Gastroesophageal sphincter (tissue), 4 donors: Measurements from ENCODE around the gene SYTL3. TPM values are rescaled to one million over a fixed set of nuclear protein-coding genes. Genes with fewer than 3 reads are reported as not detected.

ENCODE experiments used
- ATAC-seq: fragments of 150-250 bp; one replicate; pipeline ENCODE4 v1.9.1; 2016; ENCODE audit warnings: mild to moderate bottlenecking, moderate library complexity
- H3K27ac ChIP-seq, 4 donors: fragments of 200-600 bp; sonication (generic) in 3 of 4; 1 replicate in 3 of 4; 2 replicates in 1 of 4; pipeline ENCODE4 v1.5.1; 2016 to 2019
- H3K27me3 ChIP-seq: fragments of 200-600 bp; sonication (generic); one replicate; pipeline ENCODE4 v1.5.1; 2019
- H3K36me3 ChIP-seq, 2 donors: fragments of 200-600 bp; sonication (generic); one replicate each; pipeline ENCODE4 v1.5.1; 2019; ENCODE audit warnings: control low read depth in 1 of 2
- H3K4me1 ChIP-seq, 3 donors: fragments of 200-600 bp; sonication (generic); 1 replicate in 2 of 3; 2 replicates in 1 of 3; pipeline ENCODE4 v1.5.1; 2016 to 2019; ENCODE audit warnings: control low read depth in 2 of 3
- H3K4me3 ChIP-seq, 2 donors: fragments of 200-600 bp; sonication (generic); one replicate each; pipeline ENCODE4 v1.5.1; 2019; ENCODE audit warnings: mild to moderate bottlenecking in 1 of 2, moderate library complexity in 1 of 2
- H3K9me3 ChIP-seq, 3 donors: fragments of 200-600 bp; sonication (generic); one replicate each; pipeline ENCODE4 v1.5.1; 2017 to 2019; ENCODE audit warnings: control low read depth in 2 of 3
- EP300 ChIP-seq: sonication (generic); formaldehyde crosslinking; IDR thresholded peaks from one replicate; pipeline ENCODE4 v1.6.1; 2017; ENCODE audit warnings: antibody characterized with exemption, mild to moderate bottlenecking
- POLR2A ChIP-seq, 2 donors: fragments of 450-650 bp; IDR thresholded peaks; one replicate each; pipeline ENCODE4 v1.6.1; 2017; ENCODE audit warnings: antibody characterized with exemption in 2 of 2, mild to moderate bottlenecking in 2 of 2, moderate library complexity in 1 of 2
- POLR2AphosphoS5 ChIP-seq: sonication (generic); formaldehyde crosslinking; IDR thresholded peaks from one replicate; pipeline ENCODE4 v1.6.1; 2017; ENCODE audit warnings: antibody characterized with exemption
- WGBS, 2 donors: methylation state at CpG; one replicate each; pipeline ENCODE4 v1.1.5; 2018; ENCODE audit warnings: low coverage in 1 of 2; 5-methylcytosine and 5-hydroxymethylcytosine counted together
- total RNA-seq, 4 donors: library from RNA; depleted of rRNA; stranded (reverse); fragments of >200 nt; gene quantifications; one replicate each; pipeline ENCODE4 v1.1.0, GENCODE V29; 2016
- TF ChIP-seq, protein P1 (sequence below), 4 experiments: fragments of 200-600 bp in 2 of 4; fragments of 450-650 bp in 2 of 4; sonication (generic) in 1 of 4; IDR thresholded peaks; one replicate each; pipeline ENCODE4 v1.5.1; 2017 to 2019; ENCODE audit warnings: antibody characterized with exemption in 4 of 4, mild to moderate bottlenecking in 2 of 4, moderate library complexity in 2 of 4

The SYTL3 gene
- total RNA-seq, 4 donors from 2014 or later = 1.9 to 5.9 (median 4.5) TPM

DNA sequence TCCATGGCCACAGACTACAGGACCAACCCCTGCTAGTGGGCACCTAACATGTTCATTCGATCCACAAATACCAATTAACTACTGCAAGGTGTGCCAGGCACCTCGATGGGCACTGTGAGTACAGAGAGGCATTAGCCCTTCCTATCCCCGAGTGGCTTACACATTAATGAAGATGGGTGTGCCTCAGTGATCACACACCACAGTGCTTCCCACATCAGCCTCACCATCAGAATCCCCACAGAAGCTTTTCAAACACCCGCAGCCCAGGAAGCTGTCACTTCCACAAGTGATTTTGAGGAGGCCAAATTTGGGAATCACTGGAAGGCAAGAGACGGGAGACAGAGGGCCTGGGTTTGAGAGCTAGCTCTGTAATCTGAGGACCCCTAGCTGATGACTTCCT is 145.7 kb downstream of the SYTL3 start:
- no peak overlapping the region for H3K4me3 ChIP-seq
- H3K9me3 ChIP-seq = no peaks in the 10 kb centered on the region
- no peak overlapping the region for H3K27ac ChIP-seq
- ATAC-seq = no peak
- H3K27me3 ChIP-seq = no peaks in the 10 kb centered on the region
- TF ChIP-seq POLR2AphosphoS5 (no peak), POLR2A (IDR thresholded peaks at IDR 0.05) (no peak), EP300 (no peak)
- TF ChIP-seq, protein P1, sequence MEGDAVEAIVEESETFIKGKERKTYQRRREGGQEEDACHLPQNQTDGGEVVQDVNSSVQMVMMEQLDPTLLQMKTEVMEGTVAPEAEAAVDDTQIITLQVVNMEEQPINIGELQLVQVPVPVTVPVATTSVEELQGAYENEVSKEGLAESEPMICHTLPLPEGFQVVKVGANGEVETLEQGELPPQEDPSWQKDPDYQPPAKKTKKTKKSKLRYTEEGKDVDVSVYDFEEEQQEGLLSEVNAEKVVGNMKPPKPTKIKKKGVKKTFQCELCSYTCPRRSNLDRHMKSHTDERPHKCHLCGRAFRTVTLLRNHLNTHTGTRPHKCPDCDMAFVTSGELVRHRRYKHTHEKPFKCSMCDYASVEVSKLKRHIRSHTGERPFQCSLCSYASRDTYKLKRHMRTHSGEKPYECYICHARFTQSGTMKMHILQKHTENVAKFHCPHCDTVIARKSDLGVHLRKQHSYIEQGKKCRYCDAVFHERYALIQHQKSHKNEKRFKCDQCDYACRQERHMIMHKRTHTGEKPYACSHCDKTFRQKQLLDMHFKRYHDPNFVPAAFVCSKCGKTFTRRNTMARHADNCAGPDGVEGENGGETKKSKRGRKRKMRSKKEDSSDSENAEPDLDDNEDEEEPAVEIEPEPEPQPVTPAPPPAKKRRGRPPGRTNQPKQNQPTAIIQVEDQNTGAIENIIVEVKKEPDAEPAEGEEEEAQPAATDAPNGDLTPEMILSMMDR (IDR thresholded peaks at IDR 0.05) = no peak
- 92% methylated on average over 2 of the region's 5 CpGs; no CpG with 5 or more reads in 1 of the 2 donors for WGBS, 2 donors
- no peaks in the 10 kb centered on the region for H3K36me3 ChIP-seq
- H3K4me1 ChIP-seq = peaks cover 3 to 76% (median 33%) of the 10 kb centered on the region in 3 donors

DNA sequence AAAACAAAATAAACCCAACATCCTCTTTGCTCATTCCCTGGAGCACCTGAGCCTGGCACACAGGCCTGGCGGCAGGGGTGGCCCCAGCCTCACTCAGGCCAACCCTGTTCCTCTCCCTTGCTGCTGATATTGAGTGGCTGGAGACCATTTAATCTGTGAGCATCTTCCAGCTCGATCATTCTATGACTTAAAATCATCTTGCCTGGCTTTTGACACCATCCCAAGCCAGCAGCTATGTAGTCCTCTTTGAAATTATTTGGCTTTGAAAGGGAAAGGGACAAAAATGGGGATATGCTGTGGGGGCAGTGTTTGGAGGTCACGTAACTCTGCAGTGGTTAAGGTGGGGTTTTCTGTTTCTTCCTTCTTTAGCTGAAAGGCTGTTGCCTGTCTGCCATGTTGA is 146.5 kb downstream of the SYTL3 start:
- TF ChIP-seq POLR2AphosphoS5 (no peak), POLR2A (IDR thresholded peaks at IDR 0.05) (no peak)
- H3K4me1 ChIP-seq = peaks cover 3 to 75% (median 33%) of the 10 kb centered on the region in 3 donors
- 89 to 96% methylated on average over 3 of the region's 3 CpGs for WGBS, 2 donors
- no peak overlapping the region for H3K4me3 ChIP-seq
- H3K36me3 ChIP-seq = no peaks in the 10 kb centered on the region
- no peaks in the 10 kb centered on the region for H3K27me3 ChIP-seq
- no peak for ATAC-seq
- H3K9me3 ChIP-seq = no peaks in the 10 kb centered on the region
- H3K27ac ChIP-seq = no peak overlapping the region

DNA sequence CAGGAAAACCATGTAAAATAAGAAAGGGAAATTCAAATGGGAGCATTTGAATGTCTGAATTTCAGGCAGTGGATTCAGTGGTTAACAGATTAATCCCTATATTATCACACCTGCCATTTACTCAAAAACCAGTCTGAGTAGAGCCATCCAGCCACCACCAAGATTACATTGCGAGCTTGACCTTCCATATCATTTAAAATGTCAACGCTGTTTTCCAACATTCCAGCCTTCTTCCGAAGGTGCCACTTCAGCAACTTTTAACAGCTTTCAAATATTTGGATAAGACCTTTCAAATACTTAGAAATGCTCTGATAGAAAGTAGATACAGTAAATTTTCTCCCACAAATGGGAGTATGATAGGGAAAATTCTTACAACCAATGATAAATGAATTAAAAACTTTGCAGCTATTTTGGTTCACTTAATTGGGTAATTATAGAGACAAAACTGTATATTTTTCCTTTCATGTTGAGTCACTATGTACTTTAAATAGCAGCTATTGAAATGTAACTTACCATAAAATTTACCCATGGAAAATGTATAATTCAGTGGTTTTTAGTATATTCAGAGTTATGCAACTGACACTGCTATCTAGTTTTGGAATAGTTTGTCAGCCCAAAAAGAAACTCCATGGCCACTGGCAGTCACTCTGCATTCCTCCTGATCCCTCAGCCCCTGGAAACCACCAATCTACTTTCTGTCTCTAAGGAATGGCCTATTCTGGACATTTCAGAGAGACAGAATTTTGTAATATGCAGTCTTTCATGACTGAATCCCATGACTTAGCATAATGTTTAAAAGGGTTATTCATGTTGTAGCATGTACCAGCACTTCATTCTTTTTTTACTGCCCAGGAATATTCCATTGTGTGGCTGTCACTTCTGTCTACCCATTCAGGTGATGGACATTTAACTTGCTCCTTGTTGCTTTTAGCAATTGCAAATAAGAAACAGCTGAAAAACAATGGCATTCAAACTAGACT is 147.8 kb downstream of the SYTL3 start:
- ATAC-seq = peak; percentile 72
- H3K27ac ChIP-seq = peak overlapping the region in 3 of 4 donors; percentile 7 to 46 (median 15)
- no peaks in the 10 kb centered on the region for H3K27me3 ChIP-seq
- H3K36me3 ChIP-seq = no peaks in the 10 kb centered on the region
- peaks cover 3 to 79% (median 33%) of the 10 kb centered on the region in 3 donors for H3K4me1 ChIP-seq
- TF ChIP-seq POLR2AphosphoS5 (no peak), EP300 (no peak), POLR2A (IDR thresholded peaks at IDR 0.05) (no peak)
- TF ChIP-seq, protein P1 (IDR thresholded peaks at IDR 0.05) = no peak
- no peaks in the 10 kb centered on the region for H3K9me3 ChIP-seq
- H3K4me3 ChIP-seq = no peak overlapping the region
- 25 to 29% methylated on average over 3 of the region's 3 CpGs for WGBS, 2 donors

DNA sequence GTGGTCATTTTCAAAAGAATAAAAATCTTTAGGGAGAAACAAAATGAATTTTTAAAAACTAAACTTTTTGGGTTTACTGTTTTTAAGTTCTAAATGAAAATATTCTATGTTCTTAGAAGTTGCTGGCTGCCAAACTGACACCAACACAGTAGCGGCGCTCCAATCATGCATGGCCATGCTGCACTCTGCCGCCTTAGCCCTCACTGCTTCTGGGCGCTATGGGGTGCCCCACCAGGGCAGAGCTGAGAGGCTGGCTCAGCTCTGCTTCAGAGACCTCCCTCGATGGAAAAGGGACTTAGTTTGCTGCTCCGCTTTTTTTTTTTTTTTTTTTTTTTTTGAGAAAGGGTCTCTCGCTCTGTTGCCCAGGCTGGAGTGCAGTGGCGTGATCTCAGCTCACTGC is 148.5 kb downstream of the SYTL3 start:
- Histone ChIP-seq H3K36me3 (no peaks in the 10 kb centered on the region), H3K9me3 (no peaks in the 10 kb centered on the region), H3K27me3 (no peaks in the 10 kb centered on the region), H3K4me1 (peaks cover 3 to 79% (median 33%) of the 10 kb centered on the region in 3 donors), H3K4me3 (no peak overlapping the region), H3K27ac (peak overlapping the region in 3 of 4 donors; percentile 7 to 46 (median 15))
- no peak for TF ChIP-seq POLR2AphosphoS5
- no peak for TF ChIP-seq POLR2A (IDR thresholded peaks at IDR 0.05)
- no peak for TF ChIP-seq EP300
- TF ChIP-seq, protein P1 (IDR thresholded peaks at IDR 0.05) = no peak
- ATAC-seq = no peak
- 86 to 100% methylated on average over 4 to 8 of the region's 8 CpGs for WGBS, 2 donors

DNA sequence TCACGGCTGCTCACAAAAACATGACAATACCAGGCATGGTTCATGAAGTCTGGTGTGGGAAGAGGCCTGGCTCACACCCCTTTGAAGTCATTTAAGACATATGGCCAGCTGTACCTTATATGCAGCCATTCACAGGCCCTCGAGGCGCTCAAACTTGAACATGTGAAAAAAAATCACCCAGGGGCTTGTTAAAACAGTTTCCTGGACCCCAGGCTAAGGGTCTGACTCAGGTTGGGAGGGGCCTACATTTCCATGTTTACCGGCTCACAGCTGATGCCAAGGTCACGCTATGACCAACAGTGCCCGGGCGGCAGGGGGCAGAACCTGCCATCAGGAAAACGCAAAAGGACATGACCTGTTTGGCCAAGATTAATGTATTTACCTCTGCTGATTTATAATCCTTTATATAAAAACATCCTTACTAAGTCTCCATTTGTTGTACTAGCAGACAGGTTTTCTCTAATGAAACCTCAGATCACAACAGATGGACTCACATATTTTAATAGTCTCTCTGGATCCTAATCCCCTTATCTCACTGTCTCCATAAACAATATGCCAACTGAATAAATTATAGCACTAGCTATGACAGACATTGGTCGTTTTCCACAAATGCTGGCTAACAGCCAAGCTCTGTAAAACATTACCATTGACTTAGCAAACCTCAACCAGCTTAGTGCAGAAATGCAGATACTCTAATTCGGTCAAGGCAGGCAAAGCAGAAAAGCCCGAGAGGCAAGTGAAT is 149.4 kb downstream of the SYTL3 start:
- Histone ChIP-seq H3K9me3 (no peaks in the 10 kb centered on the region), H3K4me1 (peaks cover 3 to 79% (median 37%) of the 10 kb centered on the region in 3 donors), H3K27ac (peak overlapping the region in 3 of 4 donors; percentile 7 to 46 (median 15)), H3K36me3 (no peaks in the 10 kb centered on the region), H3K4me3 (no peak overlapping the region), H3K27me3 (no peaks in the 10 kb centered on the region)
- no peak for TF ChIP-seq EP300
- TF ChIP-seq, protein P1 (IDR thresholded peaks at IDR 0.05) = no peak
- TF ChIP-seq POLR2A (IDR thresholded peaks at IDR 0.05) = no peak
- TF ChIP-seq POLR2AphosphoS5 = no peak
- ATAC-seq = no peak
- 3 to 11% methylated on average over 4 to 5 of the region's 11 CpGs for WGBS, 2 donors
